Activated T-helper 1 cell treated with Interleukin-2 at 50 U/mL for 16 hours (primary cell): ENCODE results near the gene NEK4.
"Not testable (repeated sequence)": the region's sequence is repeated elsewhere in the genome, so short reads cannot be mapped to it uniquely, and the experiment has no call there.

ENCODE experiments used
- DNase-seq: peaks from one replicate; pipeline ENCODE4 v3.0.0-alpha.2; 2020; ENCODE audit warnings: low read depth

The NEK4 gene

DNA sequence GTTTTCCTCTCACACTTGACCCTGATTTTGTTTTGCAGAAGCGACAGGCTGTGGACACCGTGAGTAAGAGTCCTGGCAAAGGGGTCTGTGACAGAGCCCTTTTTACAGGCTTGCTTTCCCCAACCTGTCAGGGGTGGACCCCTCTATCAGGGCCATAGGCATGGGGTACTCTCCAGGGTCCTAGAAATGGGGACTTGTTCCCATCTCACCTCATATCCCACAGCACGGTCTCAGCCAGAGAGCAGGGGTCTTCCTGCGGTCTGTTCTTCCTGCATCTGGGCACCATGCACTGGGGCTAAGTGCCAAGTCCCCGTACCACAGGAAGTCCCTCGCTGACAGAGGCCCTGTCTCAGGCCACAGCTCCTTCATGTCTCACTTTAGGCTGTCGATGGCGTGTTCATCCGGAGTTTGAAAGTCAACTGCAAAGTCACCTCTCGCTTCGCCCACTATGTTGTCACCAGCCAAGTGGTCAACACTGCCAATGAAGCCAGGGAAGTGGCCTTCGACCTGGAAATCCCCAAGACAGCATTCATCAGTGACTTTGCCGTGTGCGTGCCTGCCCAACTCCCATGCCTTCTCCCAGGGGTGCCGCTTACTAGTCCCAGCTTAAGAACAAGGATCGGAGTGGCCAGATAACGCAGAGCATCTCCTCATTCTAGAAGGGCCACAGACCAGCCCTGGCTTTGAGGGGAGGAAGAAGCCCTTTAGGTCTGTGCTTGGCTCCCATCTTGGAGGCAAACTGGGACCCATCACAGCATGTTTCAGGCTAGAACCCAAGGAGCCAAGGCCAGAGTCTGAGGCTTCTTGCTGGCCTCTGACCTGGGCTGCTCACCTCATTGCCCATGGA is 7.4 kb upstream of the NEK4 start:
- no peak for DNase-seq

DNA sequence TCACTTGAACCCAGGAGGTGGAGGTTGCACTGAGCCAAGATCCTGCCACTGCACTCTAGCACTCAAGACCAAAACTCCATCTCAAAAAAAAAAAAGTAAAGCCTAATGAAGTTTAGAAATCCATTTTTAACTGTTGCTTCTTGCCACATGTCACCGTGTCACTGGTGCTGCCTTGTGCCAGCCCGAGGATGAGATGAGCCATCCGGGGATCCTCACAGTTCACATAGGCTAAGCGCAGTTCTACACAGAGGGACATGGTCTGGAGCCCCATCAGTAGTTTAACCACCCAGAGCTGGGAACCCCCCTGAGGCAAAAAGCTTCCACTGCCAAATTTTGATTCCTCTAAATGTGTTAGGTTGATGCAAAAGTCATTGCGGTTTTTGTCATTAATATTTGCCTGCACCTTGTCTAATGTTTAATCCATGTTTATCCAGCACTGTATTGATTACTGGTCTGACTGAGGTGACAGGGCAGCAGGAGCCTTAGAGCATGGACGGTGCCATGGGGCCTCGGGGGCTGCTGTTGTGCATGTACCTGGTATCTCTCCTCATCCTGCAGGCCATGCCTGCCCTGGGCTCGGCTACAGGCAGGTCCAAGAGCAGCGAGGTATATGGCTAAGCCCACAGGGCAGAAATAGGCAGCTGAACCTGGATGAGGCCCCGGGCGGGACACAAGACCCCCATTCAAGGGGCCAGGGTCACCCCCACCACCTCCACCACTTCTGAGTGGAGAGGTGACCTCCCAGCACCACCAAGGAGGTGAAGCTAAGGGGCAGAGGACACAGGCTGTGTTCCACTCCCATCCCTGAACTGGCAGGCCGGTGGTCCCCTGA is 6.6 kb upstream of the NEK4 start, which contains the start of gene ITIH1:
ITIH1 (plus strand) TSS at position 473 of the 832 bp plus-strand sequence; CDS start at position 490, 17 bp downstream.
- DNase-seq, result no peak

DNA sequence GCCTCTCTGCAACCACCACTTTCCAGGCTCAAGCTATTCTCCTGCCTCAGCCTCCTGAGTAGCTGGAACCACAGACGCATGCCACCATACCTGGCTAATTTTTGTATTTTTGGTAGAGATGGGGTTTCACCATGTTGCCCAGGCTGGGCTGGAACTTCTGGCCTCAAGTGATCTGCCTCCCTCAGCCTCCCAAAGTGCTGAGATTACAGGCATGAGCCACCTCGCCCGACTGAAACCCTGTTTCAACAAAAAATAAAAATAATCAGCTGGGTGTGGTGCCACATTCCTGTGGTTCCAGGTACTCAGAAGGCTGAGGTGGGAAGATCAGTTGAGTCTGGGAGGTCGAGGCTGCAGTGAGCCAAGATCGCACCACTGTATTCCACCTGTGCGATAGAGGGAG is 5.7 kb upstream of the NEK4 start:
- DNase-seq, result not testable (repeated sequence)

- DNase-seq, result no peak
Observed at GRCh38 chr3:52775877-52776276, 5.1 kb upstream of the NEK4 start.

- no peak for DNase-seq
Observed at GRCh38 chr3:52774901-52775864, 4.4 kb upstream of the NEK4 start.

GRCh38 chr3:52774066-52774713 is 3.5 kb upstream of the NEK4 start:
- no peak for DNase-seq

DNA sequence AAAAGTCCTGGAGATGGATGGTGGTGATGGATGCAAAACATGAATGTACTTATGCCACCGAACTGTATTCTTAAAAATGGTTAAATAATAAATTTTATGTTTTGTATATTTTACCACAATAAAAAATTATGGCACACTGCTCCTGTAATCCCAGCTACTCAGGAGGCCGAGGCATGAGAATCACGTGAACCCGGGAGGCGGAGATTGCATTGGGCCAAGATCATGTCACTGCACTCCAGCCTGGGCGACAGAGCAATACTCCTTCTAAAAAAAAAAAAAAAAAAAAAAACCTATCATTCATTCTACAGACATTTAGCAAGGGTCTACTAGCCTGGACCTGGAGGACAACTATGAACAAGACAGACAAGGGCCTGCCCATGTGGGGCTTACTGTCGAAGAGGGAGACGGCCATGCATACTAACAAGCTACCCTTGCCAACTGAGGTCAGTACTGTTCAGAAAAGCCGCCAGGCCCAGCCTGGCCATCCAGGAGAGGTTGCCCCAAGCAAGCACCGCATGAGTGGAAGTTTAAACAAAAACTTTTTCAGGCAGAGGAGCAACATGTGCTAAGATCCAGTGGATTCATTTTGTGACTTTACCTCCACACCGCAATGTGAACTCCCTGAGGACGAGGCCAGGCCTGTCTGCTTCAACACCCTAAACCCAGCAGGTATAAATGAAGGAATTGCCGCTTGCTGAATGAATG is 2.8 kb upstream of the NEK4 start:
- no peak for DNase-seq

DNA sequence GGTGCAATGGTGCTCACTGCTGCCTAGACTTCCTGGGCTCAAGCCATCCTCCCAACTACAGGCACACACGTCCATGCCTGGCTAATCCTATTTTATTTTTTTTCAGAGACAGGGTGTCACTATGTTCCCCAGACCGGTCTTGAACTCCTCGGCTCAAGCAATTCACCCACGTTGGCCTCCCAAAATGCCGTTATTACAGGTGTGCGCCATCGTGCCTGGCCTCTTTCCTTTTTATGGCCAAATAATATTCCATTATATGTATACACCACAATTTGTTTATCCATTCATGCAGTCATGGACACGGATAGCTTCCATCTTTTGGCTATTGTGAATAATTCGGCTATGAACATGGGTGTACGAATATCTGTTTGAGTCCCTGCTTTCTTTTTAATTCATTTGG is 962 bp upstream of the NEK4 start:
- DNase-seq, result no peak

DNA sequence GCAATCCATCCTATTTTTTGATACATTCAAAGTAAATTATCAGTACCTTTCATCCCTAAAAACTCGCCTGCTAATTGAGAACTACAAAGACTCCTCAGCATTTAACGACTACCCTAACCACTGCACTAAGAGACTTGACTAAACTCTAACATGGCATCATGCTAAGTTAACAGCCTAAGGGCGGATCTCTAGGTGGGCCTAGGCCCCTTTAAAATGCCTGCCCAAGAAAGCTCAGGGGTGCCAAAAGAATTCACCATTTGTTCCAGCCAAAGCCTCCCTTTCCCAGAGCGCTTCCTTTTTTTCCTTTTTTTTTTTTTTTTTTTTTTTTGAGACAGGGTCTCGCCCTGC is 568 bp upstream of the NEK4 start:
- DNase-seq, result no peak

DNA sequence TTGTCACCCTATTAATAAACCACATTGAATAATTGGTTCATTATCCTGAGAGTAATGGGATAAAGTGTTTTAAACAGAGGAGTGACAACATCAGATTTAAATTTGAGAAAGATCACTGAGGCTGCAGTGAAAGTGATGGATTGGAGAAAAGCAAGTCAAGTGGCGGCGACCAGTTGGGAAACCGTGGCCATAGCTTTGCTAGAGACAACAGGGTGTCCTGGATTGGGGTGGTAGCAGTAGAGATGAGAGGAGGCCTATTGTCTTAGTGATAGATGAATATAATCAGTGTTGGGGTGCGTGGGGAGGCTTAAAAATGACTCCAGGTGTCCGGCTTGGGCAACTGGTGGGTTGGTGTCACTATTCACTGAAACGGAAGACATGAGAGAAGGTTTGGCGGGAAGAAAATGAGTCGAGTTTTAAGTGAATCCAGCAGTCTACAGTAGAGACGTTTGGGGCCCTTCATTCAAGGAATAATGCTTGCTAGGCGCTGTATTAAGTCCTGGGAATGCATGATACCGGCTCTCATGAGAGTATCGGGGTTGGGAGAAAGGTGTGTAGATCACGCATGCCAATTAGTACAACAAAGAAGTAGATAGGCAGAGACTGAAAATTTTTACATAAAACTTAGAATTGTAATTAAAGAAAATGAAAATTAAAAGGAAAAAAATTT is 819 bp downstream of the NEK4 start:
- DNase-seq, result no peak

GRCh38 chr3:52763466-52763865 is 7.3 kb downstream of the NEK4 start:
- no peak for DNase-seq

DNA sequence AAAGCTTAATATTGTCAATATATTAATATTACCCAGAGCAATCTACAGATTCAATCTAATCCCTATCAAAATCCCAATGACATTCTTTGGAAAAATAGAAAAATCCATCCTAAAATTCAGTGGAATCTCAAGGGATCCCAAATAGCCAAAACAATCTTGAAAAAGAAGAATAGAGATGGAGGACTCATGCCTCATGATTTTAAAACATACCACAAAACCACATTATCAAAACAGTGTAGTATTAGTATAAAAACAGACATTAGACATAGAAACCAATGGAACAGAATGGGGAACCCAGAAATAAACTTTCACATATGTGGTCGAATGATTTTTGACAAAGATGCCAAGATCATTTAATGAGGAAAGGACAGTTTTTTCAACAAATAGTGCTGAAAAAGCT is 14.6 kb downstream of the NEK4 start:
- no peak for DNase-seq

GRCh38 chr3:52754373-52754772 is 16.4 kb downstream of the NEK4 start:
- DNase-seq, result no peak

GRCh38 chr3:52752045-52752660 is 18.6 kb downstream of the NEK4 start:
- no peak for DNase-seq

- DNase-seq, result no peak
Observed at GRCh38 chr3:52743721-52744120, 27.0 kb downstream of the NEK4 start.

DNA sequence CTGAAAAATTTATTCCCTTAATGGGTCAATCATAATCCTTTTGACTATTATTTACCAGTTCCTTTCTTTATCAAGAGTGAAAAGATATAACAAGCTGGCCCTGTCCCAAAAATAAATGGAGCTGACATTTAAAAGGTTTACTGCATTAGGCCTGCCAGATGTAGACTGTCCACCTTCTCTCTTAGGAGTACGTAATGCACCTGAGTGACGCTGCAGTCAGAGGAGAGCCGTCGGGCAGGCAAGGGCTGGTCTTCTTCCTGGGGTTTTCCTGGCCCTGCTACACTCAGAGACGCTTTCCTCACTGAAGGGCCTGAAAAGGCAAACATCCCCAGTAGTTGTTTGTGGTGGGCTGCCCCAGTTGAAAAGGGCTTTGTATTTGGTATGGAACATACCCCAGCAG is 27.6 kb downstream of the NEK4 start:
- DNase-seq, result no peak

- DNase-seq, result no peak
Observed at GRCh38 chr3:52742418-52743041, 28.2 kb downstream of the NEK4 start.

DNA sequence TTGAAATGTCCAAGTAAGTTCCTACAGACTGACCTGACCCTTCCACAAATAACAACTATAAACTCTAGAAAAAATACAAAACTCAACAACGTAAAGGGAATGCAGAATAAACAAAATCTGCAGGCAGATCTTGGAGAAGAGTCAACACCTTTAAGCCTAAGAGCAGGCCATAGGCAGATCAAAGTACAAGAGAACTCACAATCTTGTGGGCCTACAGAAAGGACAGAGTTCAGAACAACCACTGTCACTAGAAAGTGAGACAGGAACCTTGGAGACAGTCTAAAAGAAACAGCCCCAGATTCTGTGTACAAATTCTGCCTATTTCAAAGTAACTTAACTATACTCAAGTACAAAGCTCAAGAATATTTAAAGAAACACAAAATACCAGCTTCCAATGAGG is 31.0 kb downstream of the NEK4 start:
- DNase-seq, result no peak

DNA sequence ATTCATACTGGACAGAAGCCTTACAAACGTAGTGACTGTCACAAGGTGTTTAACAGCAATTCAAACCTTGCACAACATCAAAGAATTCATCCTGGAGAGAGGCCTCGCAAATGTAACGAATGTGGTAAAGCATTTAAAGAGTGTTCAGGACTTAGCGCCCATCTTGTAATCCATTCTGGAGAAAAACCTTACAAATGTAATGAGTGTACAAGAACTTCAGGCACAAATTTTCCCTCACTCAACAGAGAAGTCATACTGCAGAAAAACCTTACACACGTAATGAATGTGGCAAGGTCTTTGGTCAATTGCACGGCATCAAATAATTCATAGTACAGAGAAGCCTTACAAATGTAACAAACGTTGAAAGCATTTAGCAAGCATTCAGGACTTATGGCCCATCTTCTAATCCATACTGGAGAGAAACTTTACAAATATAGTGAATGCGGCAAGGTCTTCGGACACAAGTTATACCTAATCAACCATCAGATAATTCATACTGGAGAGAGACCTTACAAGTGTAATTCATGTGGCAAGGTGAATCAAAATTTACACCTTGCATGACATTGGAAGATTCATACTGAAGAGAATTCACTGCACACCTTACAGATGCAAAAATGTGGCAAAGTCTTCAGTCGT is 37.4 kb downstream of the NEK4 start:
- no peak for DNase-seq
